DMS 273 treated with DMSO at 0.1 percent for 48 hours (cell line): Measurements from ENCODE around the gene HACE1.

Source experiments
- DNase-seq: peaks from one replicate; lab custom pipeline; 2025; lab: John Stamatoyannopoulos, UW

The HACE1 gene

DNA sequence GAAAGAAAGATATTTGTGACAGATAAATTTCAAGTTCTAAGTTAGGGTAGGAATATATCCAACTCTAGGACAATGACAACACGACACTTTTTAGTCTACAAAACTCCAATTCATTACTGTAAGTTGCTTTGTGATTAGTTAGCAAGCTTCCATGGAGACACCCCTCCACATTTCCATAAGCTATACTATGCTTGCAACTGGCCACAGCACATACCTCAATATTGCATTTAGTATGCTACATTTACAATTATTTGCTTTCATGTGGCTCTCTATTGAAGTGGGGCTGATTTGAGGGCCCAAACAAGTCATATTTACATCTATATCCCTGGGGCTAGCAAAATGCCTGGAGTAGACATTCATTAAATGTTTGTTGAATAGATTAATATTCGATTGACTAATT, 129.3 kb downstream of the HACE1 start:
- no peak for DNase-seq

GRCh38 chr6:104729433-104729832, 130.3 kb downstream of the HACE1 start:
- no peak for DNase-seq

DNA sequence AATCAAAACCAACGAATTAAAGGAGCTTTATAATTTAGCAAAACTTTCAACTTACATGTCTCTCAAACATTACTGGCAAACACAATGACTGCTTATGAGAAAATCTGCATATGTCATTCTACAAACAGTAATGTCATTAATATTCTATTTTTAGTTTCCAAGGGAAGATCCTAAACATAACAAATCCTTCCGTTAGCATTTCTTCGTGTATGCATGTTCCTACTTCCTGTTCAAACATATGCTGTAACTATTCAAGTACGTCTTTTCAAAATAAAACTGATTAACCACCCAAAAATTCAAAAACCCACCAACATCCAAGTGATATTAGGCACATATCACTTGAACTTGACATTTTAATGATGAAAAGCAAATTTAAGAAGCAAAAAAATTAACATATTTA, 131.3 kb downstream of the HACE1 start:
- no peak for DNase-seq

DNA sequence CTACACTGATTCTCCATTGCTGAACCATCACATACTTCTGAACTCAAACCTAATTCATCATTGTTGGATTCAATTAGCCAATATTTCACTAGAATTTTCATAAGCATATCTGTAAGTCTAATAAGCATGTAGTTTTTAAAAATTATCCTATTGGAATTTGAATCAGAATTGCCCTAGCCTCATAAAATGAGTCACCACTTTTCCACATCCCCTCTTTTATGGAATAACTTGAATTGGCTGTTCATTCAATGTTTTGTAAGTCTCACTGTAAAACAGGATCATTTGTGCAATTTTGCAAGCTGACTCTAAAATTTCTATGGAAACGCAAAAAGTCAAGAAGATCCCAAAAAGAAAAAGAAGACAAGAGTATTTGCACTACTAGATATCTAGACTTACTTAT, 141.0 kb downstream of the HACE1 start:
- DNase-seq: no peak

- no peak for DNase-seq
Measured at GRCh38 chr6:104716858-104717257, 142.9 kb downstream of the HACE1 start.

GRCh38 chr6:104714796-104715195, 144.9 kb downstream of the HACE1 start:
- DNase-seq: no peak

DNA sequence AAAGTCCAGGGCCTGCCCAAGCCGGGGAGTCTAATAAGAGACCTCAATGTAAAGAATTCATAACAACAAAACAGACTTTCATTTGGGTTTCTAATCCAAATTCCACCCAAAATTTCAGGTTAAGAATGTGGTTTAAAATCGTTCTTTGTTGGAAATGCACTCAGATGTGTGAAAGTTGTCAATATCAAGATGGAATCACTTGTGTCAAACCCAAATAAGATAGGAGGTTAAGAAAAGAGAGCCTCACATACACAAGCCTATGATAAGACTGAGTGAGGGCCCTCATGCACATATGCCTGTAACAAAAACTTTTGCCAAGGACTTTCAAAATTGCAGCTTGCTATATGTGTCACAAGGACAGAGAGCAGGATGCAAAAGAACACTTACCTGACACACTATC, 145.7 kb downstream of the HACE1 start:
- no peak for DNase-seq

- DNase-seq: no peak
Measured at GRCh38 chr6:104711371-104711770, 148.3 kb downstream of the HACE1 start.

GRCh38 chr6:104710543-104711335, 149.0 kb downstream of the HACE1 start:
- DNase-seq: no peak

DNA sequence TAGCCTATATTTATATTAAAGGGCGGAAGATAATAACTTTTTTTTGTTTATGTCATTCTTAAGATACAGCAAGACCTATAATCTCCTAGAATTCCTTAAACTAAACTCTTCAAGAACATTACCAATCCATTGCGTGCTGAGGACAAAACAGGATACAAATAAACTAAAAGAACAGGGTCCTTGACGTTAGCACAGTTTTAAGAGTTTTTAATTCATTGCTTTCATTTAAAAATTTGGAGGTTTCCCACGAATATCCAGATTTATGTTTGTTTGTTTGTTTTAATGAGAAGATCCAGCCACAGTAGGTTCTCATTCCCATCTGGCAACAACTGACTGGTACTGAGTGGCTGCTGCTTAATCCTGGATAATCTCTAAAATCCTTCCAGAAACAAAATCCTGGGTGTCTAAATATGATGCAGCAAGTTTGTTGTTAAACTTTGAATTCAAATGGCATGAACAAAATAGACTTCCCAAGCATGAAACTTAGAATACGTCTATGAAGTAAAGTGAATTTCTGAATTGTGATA, 153.7 kb downstream of the HACE1 start:
- no peak for DNase-seq

DNA sequence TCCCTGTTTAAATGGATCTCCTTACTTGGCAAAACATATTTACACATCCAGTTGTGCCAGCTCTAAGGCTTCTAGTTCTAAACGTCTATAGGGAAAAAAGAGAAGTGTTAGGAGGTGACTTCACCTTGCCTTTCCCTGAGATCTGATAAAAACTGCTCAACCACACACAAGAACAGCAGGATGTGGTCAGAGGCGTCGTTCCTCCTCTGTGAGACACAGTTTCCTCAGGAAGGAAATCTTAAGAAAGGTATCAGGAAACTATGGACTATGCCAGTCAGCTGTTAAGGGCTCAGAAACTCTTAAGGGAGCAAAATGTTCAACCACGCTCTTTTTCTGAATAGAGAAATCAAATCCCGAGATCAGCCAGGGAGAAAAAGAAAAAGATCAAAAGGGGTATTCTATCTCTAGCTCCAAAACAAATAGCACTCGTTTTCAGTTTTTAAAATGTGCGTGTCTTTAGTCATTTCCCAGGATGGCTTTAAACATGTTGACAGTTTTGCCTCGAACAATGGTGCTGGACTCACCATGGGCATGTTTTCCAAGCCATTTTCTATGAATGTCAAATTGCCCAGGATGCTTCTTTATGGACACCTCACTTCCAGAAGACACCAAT, 154.5 kb downstream of the HACE1 start:
- no peak for DNase-seq

DNA sequence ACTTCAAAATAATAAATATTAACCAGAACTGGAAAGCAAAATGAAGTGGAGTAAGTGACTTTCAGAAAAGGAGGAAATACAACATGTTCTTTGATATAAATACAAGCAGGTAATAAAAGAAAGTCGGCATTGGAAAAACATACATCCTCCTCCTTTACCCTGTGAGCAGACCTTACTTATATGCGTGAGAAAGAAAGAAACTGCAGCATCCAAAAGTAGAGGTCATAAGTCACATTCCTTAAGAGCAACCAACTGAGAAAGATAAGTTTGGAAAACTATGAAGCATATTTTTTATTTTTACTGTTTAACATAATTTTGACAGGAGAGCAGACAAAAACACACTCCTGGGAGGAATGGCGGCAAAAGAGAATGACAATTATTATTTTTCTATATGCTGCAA, 155.5 kb downstream of the HACE1 start:
- no peak for DNase-seq

DNA sequence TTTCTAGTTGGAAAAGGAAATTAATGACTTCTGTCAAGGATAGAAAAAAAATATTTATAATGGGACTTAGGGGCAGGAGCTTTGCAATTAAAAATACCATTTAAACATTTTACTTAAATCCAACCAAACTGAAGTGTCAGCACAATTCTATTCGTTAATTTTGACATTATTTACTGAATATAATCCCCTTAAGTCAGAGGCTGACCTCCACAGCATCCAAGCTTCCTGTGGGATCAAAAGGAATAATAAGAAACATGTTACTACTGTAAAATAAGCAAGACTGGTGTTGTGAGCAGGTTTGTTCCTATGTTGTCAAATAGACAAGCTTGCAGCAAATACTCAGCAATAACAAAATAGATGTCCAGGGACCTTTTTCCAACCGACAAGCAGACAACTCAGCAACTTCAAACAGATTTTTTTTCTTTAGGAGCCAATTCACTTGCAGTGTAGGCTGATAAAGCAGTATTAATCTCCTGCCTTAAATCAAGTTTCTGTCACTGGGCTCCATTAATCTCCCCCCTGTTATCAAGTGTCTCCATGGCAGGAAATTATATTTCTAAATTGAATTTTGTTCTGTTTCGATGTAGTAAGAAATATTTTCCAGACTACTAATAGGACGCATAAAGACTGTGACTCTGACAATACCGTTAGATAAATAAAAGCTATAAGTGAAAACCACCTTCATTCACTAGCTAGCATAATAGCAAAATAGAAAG, 157.4 kb downstream of the HACE1 start:
- no peak for DNase-seq

DNA sequence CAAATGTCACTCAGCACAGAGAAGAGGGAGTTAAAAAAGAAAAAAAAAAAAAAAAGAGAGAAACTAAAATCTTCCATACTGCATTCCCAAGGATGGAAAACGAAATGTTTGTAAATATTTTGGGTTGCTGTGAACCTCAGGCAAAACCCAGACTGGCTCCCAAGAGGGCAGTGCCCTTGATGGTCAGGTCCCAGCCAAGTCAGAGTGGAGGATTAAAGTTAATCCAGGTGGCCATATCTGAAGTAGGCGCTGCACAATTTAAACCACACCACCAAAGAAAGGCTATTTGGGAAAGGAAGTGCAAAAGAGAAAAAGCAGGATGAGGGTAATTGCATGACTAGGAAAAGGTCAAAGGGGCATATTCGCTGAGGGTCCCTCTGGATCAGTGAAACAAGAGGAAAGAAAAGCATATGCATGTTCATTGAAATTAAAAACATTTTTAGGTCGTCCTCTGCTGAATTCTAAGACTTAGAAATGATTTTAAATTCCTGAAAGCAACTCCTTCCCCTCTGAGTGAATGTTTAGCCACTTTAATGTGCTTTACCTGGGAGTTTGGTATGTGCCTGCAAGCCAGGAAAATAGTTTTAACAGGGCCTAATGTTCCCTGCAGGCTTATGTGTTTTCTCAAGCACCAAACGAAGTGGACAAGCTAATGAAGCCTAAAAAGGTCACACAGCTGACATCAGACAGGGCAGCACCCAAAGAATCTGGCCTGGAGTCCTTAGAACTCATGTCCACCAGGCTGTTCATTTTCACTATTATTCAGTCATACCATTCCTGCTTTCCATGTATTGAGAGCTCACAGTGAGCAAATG, 159.1 kb downstream of the HACE1 start:
- no peak for DNase-seq

DNA sequence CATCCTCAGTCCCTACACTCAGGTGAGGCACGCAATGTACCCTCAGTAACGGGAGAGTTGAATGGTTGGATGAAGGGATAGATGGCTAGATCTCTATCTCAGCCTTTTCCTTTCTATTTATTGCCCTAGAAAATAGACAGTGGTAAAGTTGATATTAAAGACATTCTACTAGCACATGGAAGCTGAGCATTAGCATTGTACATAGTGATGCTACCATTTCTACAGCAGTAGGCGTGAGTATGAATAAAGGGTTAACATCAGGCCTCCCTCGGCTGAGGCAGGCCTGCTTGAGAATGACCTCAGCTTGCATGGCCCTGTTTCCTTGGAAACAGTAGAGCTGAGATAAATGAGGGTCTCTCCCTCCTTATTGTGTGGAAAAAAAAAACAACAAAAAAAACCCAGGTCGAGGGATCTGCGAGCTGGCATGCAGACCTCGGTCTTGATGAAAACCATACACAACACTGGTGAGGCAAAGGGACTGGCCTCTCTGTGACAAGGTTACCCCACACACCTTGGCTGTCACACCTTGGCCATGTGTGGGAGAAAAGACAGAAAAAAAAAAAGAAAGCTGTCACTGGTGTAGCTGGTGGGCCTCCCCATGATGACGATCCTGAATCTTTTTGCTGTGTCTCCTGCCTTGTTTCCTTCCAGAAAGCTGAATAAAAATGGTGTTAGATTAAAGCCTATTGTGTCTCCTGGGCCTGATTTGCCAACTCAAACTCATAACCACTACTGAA, 160.0 kb downstream of the HACE1 start:
- DNase-seq: no peak

DNA sequence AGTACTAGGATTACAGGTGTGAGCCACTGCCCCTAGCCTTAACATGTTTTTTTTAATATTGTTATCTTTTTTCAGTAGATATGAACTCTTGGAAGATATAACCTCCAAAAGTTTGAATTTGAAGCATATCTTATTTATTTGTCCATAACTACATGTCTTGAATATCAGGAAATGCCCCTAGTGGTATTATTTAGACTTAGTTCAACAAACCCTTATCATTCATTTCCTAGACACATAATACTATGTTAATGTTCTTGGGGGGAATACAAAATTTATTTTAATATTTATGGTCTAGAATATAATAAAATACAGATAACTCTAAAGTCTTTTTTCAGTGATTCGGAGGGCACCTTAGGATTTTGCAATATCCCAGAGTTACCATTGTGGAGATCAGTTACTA, 160.7 kb downstream of the HACE1 start:
- no peak for DNase-seq

DNA sequence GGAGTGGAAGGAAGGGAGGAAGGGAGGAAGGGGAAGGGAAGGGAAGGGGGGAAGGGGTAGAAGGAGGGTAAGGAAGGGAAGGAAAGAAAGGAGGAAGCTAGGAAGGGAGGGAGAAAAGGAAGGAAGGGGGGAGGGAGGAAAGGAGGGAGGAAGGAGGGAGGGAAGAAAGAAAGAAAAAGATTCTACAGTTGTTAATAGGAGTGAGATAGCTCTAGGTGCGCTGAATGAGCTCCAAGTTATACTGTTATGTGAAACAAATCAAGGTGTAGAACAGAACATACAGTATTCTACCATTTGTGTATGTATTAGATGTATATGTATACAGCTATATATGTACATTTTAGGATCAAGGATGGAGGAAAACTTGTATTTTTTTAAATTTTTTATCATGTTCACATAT, 167.7 kb downstream of the HACE1 start:
- DNase-seq: no peak

DNA sequence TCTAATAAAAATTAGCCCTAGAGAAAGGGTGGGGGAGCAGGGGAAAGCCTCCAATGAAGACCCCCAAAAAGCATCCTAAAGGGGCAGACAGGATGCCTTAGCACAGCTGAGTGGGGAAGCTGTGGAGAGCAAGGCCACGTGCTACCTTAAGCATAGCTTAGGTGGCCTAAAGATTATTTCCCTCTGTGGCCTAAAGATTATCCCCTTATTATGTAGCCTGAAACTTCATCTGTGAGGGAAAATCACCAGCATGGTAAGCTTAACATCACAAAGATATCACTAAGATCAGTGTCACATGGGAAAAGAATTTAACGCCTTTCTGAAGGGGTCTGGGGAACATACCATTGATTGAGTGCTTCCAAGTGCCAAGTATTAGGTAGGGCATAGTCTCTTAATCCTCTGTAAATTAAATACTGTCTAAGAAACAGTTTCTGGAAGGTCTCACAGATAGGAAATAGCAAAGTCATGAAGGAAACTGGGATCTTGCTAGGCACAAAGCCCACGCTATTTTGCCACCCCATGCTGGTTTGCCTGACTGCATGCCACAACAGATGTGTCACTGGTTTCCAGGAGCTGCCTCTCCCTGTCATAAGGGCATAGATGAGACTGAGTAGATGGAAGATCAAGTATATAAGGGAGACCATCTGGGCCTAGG, 170.0 kb downstream of the HACE1 start:
- DNase-seq: no peak

- no peak for DNase-seq
Measured at GRCh38 chr6:104688283-104688969, 171.3 kb downstream of the HACE1 start.

DNA sequence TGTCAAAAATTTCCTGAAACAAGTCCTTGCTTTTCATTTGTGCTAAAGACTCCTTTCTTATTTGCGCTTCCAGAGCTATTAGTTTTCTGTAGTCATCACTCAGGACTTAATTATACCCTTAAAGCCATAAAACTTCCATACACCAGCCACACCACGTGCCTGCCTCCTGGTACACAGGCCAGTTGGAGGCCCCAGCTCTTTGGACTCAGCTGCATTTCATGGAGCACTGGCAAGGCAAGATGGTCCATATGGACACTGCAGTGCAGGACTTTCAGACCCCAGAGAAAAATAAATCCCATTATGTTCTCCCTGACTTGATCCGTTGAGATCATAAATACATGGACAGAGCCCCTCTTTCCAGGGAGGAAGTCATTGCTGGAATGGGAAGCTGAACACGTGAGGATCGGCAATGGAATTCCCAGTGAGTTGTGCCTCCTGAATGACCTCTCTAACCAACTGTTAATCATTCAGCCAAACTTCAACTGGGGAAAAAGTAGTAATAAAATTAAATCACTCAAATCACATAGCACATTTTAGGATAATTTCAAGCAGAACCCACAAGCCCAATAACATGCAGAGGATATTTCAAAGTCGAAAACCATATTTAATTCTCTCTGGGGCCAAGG, 173.1 kb downstream of the HACE1 start:
- DNase-seq: no peak
